HG03108 (cell line): ENCODE data around the gene ADSS2.
"Not testable (repeated sequence)": the region's sequence is repeated elsewhere in the genome, so short reads cannot be mapped to it uniquely, and the experiment has no call there.

Experiments
- ATAC-seq: cut with Tn5 transposase; IDR thresholded peaks from one replicate; pipeline ENCODE4 v1.9.1; 2021; ENCODE audit warnings: moderate library complexity; ENCODE audit not compliant: unreplicated experiment

Gene ADSS2

GRCh38 chr1:244368279-244368678 lies 83.4 kb downstream of the ADSS2 start:
- ATAC-seq: no peak

- no peak for ATAC-seq
These were observed 84.2 kb downstream of the ADSS2 start for GRCh38 chr1:244367399-244368114.

GRCh38 chr1:244365809-244366208 lies 85.9 kb downstream of the ADSS2 start:
- ATAC-seq: no peak

GRCh38 chr1:244365262-244365661 lies 86.4 kb downstream of the ADSS2 start:
- not testable (repeated sequence) for ATAC-seq

GRCh38 chr1:244362476-244362875 lies 89.2 kb downstream of the ADSS2 start:
- ATAC-seq: no peak

- no peak for ATAC-seq
These were observed 89.8 kb downstream of the ADSS2 start for GRCh38 chr1:244361764-244362473.
